HG03097 (cell line): ENCODE measurements around the gene NEUROD2.

Experiments
- ATAC-seq: cut with Tn5 transposase; IDR thresholded peaks from one replicate; pipeline ENCODE4 v1.9.1; 2021; ENCODE audit not compliant: unreplicated experiment, low FRiP score

NEUROD2 gene

DNA sequence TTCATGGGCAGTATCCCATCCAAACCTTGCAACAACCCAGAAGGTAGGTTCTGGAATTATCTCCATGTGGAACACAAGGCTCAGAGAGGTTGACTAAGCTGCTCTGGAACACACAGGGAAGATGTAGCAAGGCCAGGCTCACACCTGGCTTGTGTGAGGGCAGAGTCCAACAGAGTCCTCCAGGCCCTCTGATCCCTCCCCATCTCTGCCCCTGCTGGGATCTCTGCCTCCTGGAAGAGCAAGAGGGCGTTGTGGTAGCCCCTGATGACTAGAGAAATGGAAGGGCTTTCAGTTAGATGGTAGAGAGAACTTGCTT is 12.0 kb upstream of the NEUROD2 start:
- ATAC-seq: no peak

DNA sequence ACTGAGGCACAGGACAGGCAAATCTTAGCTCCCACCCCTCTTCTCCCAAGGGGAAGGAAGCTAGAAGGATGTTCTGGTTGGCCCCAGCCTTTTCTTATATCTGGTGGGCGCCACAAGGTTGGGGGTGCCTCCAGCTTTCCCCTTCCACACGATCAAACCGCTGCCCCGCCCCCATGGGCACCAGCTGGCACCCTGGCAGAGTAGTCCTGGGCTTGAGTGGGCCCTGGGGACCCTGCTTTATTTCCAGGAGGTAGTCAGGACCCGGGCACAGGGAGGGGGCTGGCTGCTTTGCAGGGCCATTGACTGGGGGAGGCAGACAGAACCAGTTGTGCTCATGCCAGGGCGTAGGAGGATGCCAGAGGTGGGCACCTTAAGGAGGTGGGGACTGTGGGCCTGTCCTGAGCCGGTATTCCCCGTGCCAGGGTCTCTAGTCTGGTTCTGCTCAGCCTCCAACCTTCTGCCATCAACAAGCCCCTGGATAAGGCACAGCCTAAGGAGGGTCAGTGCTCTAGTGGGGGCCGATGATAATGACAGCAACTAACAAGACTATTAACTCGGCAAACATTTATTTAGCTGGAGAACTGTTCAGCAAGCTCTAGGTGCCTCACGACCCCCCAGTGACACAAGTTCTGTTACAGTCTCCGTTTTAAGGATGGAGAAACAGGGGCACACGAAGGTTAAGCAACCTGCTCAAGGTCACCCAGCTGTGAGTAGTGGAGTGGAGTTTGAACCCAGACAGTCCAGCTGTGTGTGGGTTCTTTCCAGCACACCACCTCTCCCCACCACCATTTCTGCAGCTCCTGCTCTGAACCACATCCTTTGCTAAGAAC is 11.5 kb upstream of the NEUROD2 start:
- no peak for ATAC-seq

DNA sequence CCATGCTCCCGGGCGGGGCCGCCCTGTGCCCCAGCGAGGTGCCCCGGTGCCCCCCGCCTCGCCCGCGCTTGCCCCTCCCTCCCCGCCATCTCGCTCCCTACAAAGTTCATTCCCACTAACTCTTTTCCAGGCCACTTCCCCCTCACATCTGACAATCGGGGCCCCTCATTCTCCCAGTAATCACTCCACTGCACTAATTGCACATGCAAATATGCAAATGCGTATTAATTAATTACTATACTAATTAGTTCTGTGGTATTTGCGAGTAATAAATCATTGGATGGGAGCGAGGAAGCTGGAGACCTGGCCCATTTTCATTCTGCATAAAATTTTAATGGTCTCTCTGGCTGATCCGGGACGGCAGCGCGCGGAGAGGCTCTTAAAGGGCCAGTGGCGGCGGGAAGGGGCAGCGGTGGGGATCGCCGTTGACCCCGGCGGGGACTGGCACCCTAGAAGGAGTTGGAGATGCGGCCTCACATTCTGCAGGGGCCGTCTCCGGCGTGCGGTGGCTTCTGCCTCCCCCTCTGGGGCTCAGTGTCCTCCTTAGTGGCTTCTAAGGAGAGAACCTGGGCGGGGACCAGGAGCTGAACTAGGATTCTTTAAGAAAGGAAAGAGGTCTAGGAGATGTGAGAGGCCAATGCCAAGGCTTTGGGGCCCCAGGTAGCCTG is 10.7 kb upstream of the NEUROD2 start:
- ATAC-seq: no peak

DNA sequence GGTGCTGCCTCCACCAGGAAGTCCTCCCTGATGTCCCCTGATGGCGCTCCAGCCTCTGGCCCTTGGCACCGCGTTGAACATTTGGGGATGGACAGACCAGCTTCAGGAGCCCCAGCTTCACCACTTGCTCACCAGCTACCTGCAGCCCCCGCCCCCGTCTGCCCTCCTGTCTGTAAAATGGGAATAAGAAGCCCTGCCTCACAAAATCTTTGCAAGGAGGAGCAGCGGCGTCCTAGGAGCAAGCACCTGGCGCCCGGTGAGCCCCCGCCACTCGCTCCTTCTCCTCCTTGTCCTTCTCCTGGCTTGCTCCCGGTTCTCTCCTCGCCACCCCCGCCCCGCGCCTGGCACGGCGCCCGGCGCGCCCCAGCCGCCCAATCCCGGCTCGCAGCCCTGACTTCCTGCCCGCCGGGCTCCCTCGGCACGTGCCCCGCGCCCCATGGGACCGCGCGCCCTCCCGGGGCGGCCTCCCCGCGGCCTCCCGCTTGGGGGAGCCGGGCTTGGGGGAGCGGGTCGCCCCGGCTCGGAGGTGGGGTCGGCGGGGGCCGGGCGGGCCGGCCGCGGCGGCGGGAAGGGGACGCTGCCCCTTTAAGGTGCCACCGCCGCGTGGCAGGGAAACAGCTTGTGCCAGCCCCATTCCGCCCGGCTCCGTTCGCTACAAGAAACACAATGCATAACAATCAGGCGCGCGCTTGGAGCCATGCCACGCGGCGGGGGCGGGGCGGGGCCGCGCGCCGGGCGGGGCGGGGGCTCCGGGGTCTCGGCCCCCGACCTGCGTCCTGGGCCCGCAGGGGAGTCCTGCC is 9.9 kb upstream of the NEUROD2 start:
- no peak for ATAC-seq

DNA sequence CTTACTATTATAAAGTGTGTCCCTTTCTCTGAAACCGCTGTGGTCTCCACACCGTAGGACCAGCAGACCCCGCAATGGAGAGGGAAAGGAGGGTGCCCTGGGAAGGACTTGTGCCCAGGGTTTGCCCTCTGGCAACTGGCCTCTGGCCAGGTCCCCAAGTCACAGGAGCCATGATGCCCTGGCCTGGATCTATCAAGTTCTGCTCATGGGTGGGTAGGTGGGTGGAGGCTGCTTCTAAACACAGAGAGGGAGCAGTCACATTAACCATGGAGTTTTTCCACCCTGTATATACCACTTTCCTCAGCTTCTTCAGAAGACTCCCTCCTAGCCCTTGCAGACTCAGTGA is 9.4 kb upstream of the NEUROD2 start:
- no peak for ATAC-seq

DNA sequence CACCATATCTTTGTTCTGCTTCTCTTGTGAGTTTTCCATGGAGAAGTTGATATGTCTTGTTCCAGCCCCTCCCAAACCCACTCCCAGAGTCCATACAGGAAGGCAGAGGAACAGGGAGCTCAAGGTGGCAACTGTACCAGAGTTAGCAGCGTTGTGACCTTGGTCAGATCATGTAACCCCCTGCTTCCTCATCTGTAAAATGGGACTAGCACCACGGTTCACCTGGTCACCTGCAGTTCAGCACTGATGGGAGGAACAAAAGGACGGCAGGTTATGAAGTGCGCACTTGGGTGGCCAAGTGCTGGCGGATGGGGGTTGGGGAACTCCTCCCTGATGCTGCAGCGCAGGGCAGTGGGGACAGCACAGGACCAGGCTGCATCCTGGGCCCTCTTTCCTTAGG is 7.7 kb upstream of the NEUROD2 start:
- no peak for ATAC-seq

DNA sequence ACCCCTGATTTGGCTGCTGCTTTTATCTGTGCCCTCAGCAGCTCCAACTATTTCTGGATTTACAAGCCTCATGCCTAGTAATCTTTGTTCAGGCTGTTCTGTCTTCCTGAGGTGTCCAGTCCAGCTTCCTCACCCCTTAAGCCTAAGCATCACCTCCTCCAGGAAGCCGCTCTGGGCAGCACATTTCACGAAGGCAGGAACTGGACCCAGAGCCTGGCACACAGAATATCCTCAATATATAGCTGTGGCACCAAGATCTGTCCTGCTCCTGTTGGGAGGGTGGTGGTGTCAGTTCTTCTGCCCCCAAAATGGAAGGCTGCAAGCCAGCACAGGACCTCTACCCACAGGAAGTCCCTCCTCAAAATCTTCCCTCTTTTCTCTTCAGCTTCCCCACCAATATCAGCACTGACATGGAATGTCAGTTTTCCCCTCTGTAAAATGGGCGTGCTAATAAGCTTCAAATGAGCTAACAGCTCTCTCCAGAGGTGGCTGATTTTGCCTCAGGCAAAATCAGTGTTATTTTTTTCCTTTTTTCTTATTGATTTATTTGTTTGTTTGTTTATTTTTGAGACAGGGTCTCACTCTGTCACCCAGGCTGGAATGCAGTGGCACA is 6.9 kb upstream of the NEUROD2 start:
- no peak for ATAC-seq

DNA sequence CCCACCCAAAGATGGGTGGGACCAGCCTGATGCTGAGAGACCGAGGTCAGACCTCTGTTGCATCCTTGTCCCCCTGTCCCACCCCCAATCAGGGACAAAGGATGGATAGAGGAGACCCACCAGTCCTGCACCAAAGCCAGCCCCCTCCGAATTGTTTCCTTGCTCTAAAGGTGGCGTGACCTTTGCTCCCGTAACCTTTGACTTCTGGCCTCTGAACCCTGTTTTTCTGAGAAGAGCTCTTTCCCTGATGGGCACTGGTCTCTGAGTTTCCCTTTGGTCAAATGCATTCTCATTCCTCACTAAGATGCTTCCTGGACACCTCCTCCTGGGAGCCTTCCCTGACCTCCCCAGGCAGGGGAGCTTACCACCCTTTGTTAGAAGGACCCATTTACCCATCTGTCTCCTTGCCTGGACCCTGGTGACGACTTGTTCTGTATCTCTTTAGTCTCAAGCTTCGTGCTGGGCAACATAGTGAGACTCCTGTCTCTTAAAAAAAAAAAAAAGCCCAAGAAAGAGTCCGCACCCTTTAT is 5.3 kb upstream of the NEUROD2 start:
- no peak for ATAC-seq

DNA sequence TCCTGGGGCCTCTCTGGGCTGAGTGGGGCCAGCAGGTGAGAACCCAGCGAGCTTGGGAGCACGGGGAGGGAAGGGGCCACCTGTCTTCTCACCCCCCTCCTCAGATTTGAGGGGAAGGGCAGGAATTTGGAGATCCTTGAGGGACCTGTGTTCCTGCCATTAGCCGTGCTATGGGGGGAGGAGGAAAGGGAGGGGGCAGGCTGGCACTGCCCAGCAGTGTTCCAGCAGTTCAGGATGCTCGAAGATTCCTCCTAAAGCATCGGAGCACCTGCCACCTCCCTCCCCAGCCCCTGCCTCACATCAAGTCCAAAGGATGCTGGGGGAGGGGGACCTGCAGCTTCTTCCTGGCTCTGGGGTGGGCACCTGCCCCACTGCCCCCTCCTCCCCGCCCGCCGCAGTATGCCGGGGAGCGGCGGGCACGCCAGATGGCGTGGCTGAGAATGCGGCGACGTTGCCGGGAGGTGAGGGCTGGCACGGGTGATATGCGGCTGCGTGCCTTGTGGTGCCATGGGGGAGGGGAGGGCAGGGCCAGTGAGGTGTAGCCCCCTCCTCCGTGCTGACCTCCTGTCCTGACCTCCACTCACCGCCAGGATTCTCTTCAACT is 4.7 kb upstream of the NEUROD2 start:
- no peak for ATAC-seq

DNA sequence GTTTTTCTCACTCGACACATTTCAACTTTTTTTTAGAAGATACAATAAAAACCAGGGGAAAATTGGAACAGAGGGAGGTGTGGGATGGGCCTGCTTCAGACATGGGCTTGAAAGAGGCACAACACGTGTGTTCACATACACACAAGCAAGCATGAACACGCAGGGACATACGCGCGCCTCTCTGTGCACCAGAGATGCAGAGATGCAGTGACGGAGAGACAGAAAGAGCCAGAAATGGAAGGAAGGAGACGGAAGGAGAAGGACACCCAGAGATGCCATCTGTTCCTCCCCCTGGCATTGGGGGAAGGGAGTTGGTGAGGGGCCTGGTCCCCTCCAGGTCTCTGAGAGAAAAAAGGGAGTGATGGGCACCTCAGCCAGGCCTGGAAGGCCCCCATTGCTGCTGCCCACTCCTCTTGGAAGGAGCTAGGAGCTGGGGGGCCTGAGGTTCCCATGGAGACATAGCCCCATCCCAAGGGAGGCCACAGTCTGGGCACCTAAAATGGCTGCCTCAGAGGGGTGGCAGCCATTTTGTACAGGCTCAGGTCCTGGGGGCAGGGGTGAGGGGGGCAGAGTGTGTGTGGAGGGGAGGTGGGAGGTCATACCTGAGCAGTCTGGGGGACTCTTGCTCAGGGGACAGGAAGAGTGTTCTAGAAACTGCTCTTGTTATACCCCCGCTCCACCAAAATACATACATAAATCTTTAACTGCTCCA is 3.8 kb upstream of the NEUROD2 start:
- ATAC-seq: no peak

DNA sequence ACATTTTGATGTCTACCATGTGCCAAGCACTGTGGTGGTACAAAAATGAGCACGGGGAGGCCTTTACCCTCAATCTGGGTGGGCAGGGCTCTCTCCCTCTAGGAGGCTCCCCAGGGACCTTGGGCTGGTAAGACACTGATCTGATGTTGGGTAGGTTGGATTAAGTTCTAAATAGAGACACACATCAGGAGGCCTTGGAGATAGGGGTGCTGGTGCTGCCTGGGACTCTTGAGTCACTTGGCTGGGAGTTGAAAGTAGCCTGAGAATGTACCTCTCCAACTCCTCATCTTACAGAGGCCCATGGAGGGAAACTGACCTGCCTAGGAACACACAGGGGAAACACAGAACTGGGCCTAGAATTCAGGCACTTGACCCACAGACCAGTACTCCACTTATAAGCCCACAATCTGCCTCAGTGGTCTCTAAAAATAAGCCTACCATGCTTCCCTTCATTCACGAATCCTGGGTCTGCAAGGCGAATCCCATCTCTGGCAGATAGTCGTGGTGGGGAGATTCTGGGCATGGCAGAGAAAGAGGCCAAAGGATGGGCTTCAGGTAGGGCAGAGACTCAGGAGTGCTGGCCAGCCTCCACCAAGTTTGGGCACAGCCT is 1.8 kb upstream of the NEUROD2 start:
- no peak for ATAC-seq

DNA sequence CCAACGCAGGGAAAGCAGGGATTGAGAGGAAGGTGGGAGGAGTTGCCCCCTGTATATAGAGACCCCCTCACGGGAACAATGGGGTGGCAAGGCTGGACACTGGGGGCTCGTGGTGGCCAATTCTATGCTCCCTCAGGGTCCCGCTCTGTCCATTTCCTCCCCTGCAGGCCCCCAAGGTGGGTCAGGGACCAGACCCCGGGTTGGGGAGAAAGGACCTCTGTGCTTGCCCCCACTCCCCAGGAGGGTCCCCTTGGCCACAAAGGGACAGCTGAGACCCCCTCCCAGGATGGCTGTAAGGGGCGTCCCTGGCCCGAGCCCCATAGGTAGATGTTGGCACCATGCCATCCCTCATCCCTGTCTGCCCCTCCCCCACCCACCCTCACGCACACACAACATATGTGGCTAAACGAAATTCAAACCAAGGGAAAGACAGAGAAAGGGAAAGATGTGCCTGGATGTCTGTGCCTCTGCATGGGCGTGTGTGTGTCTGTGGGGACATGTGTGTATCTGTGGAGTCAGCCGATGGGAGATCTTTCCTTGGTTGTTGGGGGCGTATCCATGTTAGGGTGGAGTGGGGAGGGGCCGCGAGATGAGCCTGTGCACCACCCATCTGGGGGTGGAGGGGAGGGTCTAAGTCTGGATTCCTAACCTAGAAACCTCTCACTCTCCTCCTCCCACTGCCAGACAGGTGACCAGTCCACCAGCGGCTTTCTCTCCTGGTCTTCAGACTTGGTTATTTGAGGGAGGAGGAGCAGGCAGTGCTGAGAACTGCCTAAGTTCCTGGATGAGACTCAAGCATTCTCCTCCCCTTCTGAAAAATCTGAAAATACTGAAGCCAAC is 642 bp upstream of the NEUROD2 start:
- ATAC-seq: no peak

DNA sequence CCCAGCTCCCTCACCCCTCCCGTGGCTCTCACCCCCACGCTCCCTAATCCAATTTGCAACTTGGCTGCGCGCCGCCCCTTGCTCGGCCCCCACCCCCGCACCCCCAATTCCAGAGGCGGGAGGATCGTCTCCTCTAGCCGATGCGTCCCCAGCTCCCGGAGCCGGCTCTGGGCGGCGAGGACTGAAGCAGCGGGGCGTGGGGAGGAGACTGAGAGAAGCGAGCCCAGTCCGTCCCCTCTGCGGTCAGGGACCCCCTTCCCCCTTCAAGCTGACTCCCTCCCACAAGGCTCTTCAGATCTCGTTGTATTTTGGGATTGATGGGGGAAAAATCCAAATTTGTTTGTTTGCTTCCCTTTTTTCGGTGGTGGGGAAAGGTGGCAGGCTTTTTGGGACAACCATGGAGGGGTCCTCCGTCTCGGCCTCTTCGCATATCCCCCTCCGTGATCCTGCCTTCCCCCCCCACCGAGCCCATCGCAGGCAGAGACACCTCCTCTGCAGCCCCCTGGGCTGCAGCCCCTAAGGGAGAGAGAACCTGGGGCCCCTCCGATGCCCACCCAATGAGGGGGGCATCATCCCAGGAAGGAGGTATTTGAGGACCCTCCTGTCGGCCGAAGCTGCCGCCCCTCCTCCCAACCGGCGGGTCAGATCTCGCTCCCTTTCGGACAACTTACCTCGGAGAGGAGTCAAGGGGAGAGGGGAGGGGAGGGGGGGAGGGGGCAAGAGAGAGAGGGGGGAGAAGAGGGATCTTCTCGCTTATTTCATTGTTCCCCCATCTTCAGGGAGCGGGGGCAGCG is 466 bp downstream of the NEUROD2 start:
- ATAC-seq: no peak

DNA sequence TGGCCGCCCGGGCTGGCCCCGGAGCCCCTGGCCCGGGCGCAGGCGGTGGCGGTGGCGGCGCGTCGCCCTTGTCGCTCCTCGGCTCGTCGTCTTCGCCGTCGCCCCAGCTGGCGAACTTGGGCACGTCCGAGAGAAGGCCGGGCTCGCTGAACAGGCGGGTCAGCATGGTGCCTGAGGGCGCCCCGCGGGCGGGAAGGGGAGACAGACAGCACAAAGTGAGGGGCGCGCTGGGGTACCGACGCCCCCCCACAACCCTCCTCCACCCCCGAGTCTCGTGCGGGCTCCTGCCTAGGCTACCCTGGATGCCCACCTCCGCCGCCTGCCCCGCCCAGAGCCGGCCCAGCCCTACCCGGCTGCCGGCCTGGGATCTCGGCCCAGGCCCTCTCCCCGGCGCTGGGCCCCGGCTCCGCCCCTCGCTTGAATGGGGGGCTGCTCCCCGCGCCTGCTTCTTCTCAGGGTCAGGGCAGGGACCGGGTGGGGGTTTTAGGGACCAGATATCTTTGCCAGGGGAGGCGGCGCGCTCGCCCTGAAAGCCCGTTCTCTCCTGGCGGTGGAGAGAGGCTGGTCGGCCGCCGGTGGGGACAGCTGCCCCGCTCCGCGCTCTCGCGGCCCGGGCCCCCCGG is 1.2 kb downstream of the NEUROD2 start:
- no peak for ATAC-seq

DNA sequence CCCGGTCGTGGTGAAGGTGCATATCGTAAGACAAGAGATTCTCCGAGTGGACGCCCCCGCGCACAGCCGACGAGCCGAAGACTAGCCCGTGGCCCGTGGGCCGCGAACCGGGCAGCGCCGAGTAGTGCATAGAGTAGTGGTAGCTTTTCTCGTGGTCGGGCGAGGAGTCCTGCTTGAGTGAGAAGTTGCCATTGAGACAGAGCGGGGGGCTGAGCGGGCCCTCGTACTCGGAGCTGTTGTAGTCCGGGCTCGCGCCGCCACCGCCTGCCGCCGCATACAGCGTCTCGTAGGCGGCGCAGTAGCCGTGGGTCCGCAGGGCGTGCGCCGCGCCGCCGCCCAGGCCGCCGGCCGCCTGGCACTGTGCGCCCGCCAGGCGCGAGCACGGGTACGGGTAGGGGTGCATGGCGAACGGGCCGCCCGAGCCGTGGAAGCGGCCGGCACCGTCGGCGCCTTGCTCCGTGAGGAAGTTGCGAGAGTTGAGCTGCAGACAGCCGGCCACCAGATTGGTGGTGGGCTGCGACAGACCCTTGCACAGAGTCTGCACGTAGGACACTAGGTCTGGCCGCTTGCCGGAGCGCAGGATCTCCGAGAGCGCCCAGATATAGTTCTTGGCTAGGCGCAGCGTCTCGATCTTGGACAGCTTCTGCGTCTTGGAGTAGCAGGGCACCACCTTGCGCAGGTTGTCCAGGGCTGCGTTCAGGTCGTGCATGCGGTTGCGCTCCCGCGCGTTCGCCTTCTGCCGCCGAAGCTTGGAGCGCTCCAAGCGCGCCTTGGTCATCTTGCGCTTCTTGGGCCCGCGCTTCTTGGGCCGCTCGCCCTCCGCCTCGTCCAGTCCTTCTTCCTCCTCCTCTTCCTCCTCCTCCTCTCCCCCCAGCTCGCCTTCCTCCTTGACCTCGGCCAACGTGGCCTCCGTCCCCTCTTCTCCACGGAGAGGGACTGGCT is 2.0 kb downstream of the NEUROD2 start:
- no peak for ATAC-seq

DNA sequence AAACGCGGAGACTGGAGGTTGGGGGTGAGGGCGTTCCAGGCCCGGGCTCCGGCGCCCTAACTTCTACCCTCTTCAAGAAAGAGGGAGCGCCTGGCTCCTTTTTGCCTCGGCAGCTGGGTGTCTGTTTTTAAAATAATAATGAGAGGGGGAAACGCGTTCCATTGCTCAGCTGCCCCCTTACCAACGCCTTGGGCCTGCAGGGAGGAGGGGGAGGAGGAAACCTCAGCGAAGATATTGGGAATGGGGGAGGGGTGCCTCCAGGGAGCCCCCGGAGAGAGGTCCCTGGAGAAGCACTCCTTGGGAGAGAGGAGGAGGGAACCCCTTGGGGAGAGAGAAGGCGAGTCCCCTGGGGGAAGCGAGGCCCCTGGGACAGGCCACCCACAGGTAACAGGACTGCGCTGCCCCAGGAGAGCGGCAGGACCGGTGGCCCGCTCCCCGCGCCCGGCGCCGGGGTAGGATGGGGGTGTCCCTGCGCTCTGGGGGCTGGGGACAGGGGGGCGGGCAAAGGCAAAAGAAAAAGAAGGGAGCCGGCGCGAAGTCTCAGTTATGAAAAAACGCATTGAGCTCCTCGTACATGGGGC is 2.7 kb downstream of the NEUROD2 start:
- no peak for ATAC-seq
